ENCODE results near the gene RIMOC1. TPM values are rescaled to one million over a fixed set of nuclear protein-coding genes. Genes with fewer than 3 reads are reported as not detected.

The RIMOC1 gene
- total RNA-seq, 1 donor from 2014 or later = 25.1 TPM

GRCh38 chr5:41869151-41869723 is 34.9 kb upstream of the RIMOC1 start:
- DNase-seq (peak; percentile 46), ATAC-seq (peak; percentile 5 to 9)
- peak overlapping the region; percentile 79 for H3K4me3 ChIP-seq
- H3K27ac ChIP-seq = peak overlapping the region; percentile 86
- no peak for TF ChIP-seq CTCF (IDR thresholded peaks at IDR 0.05)
- no peaks in the 10 kb centered on the region for H3K36me3 ChIP-seq
- no peaks in the 10 kb centered on the region for H3K9me3 ChIP-seq
- intact Hi-C loops (cut with DNase I) = no loop called here
- H3K27me3 ChIP-seq (ENCODE audit: low read depth) = no peaks in the 10 kb centered on the region
- peaks cover 15% of the 10 kb centered on the region for H3K4me1 ChIP-seq

GRCh38 chr5:41869724-41870626 is 34.2 kb upstream of the RIMOC1 start, which contains the start of gene OXCT1:
Gene OXCT1 (minus strand): TSS chr5:41870425. CDS start chr5:41870358, 67 bp downstream.
- Histone ChIP-seq H3K27ac (peak within 1 kb of the TSS; percentile 86), H3K27me3 (ENCODE audit: low read depth) (no peaks in the 10 kb centered on the region), H3K4me1 (peaks cover 15% of the 10 kb centered on the region), H3K4me3 (peak within 1 kb of the TSS; percentile 79), H3K9me3 (no peaks in the 10 kb centered on the region), H3K36me3 (no peaks in the 10 kb centered on the region)
- intact Hi-C loops (cut with DNase I) = no loop called here
- DNase-seq = peak; percentile 91
- ATAC-seq = peak; percentile 94 to 95
- TF ChIP-seq CTCF (IDR thresholded peaks at IDR 0.05) = no peak

- H3K4me3 ChIP-seq = peak overlapping the region; percentile 79
- ATAC-seq = no peak
- H3K4me1 ChIP-seq = peaks cover 15% of the 10 kb centered on the region
- H3K9me3 ChIP-seq = no peaks in the 10 kb centered on the region
- H3K27ac ChIP-seq = peak overlapping the region; percentile 86
- no peak for TF ChIP-seq CTCF (IDR thresholded peaks at IDR 0.05)
- intact Hi-C loops (cut with DNase I) = no loop called here
- no peak for DNase-seq
- no peaks in the 10 kb centered on the region for H3K27me3 ChIP-seq (ENCODE audit: low read depth)
- no peaks in the 10 kb centered on the region for H3K36me3 ChIP-seq
Observed at GRCh38 chr5:41870627-41871048, 33.5 kb upstream of the RIMOC1 start.

GRCh38 chr5:41871852-41872251 is 32.3 kb upstream of the RIMOC1 start:
- TF ChIP-seq CTCF (IDR thresholded peaks at IDR 0.05) = no peak
- DNase-seq = no peak
- Histone ChIP-seq H3K27ac (no peak overlapping the region), H3K27me3 (ENCODE audit: low read depth) (no peaks in the 10 kb centered on the region), H3K4me3 (no peak overlapping the region), H3K36me3 (no peaks in the 10 kb centered on the region), H3K4me1 (peaks cover 15% of the 10 kb centered on the region), H3K9me3 (no peaks in the 10 kb centered on the region)
- intact Hi-C loops (cut with DNase I) = no loop called here
- ATAC-seq = no peak

GRCh38 chr5:41874512-41875060 is 29.6 kb upstream of the RIMOC1 start:
- intact Hi-C loops (cut with DNase I) = no loop called here
- no peak overlapping the region for H3K4me3 ChIP-seq
- H3K27me3 ChIP-seq (ENCODE audit: low read depth) = no peaks in the 10 kb centered on the region
- DNase-seq = no peak
- no peaks in the 10 kb centered on the region for H3K36me3 ChIP-seq
- no peaks in the 10 kb centered on the region for H3K9me3 ChIP-seq
- TF ChIP-seq CTCF (IDR thresholded peaks at IDR 0.05) = no peak
- H3K27ac ChIP-seq = no peak overlapping the region
- no peak for ATAC-seq
- H3K4me1 ChIP-seq = peaks cover 7% of the 10 kb centered on the region
